ENCODE results near the gene ZNF330.

The ZNF330 gene

GRCh38 chr4:141192564-141192963 is 28.1 kb upstream of the ZNF330 start:
- no peak overlapping the region for H3K4me2 ChIP-seq (ENCODE audit: low read length)
- no peaks in the 10 kb centered on the region for H3K79me2 ChIP-seq (ENCODE audit: insufficient read depth, low read length)
- TF ChIP-seq CTCF (IDR thresholded peaks at IDR 0.05; ENCODE audit: low read length) (no peak), EZH2 (IDR thresholded peaks at IDR 0.05; ENCODE audit: borderline replicate concordance, low read length) (no peak)
- H2AFZ ChIP-seq (ENCODE audit: low read length): no peak overlapping the region
- no peaks in the 10 kb centered on the region for H3K4me1 ChIP-seq (ENCODE audit: insufficient read depth, low read length, severe bottlenecking)
- no peaks in the 10 kb centered on the region for H3K27me3 ChIP-seq (ENCODE audit: insufficient read depth, low read length)
- H3K27ac ChIP-seq (ENCODE audit: low read depth, low read length, poor library complexity, severe bottlenecking): no peak overlapping the region
- no peak overlapping the region for H3K4me3 ChIP-seq (ENCODE audit: low read depth, low read length, poor library complexity, severe bottlenecking)
- no peaks in the 10 kb centered on the region for H3K9me2 ChIP-seq (ENCODE audit: low read depth, low read length)
- no peaks in the 10 kb centered on the region for H3K36me3 ChIP-seq (ENCODE audit: insufficient read depth, low read length)
- H3K9ac ChIP-seq (ENCODE audit: low read length): no peak overlapping the region
- H4K20me1 ChIP-seq (ENCODE audit: insufficient read depth, low read length): no peaks in the 10 kb centered on the region
- H3K9me3 ChIP-seq (ENCODE audit: low read length): no peaks in the 10 kb centered on the region
- no peaks in the 10 kb centered on the region for H3F3A ChIP-seq (ENCODE audit: insufficient read depth, low read length)

- no peak overlapping the region for H2AFZ ChIP-seq (ENCODE audit: low read length)
- H3K9me3 ChIP-seq (ENCODE audit: low read length): no peaks in the 10 kb centered on the region
- TF ChIP-seq CTCF (IDR thresholded peaks at IDR 0.05; ENCODE audit: low read length): no peak
- TF ChIP-seq EZH2 (IDR thresholded peaks at IDR 0.05; ENCODE audit: borderline replicate concordance, low read length): no peak
- H3K27me3 ChIP-seq (ENCODE audit: insufficient read depth, low read length): no peaks in the 10 kb centered on the region
- H3K36me3 ChIP-seq (ENCODE audit: insufficient read depth, low read length): no peaks in the 10 kb centered on the region
- H4K20me1 ChIP-seq (ENCODE audit: insufficient read depth, low read length): no peaks in the 10 kb centered on the region
- no peak overlapping the region for H3K9ac ChIP-seq (ENCODE audit: low read length)
- H3K4me3 ChIP-seq (ENCODE audit: low read depth, low read length, poor library complexity, severe bottlenecking): no peak overlapping the region
- no peaks in the 10 kb centered on the region for H3K9me2 ChIP-seq (ENCODE audit: low read depth, low read length)
- H3K27ac ChIP-seq (ENCODE audit: low read depth, low read length, poor library complexity, severe bottlenecking): no peak overlapping the region
- H3K4me2 ChIP-seq (ENCODE audit: low read length): no peak overlapping the region
- H3K4me1 ChIP-seq (ENCODE audit: insufficient read depth, low read length, severe bottlenecking): no peaks in the 10 kb centered on the region
- no peaks in the 10 kb centered on the region for H3F3A ChIP-seq (ENCODE audit: insufficient read depth, low read length)
- H3K79me2 ChIP-seq (ENCODE audit: insufficient read depth, low read length): no peaks in the 10 kb centered on the region
These were observed 27.1 kb upstream of the ZNF330 start for GRCh38 chr4:141193516-141194034.

GRCh38 chr4:141195095-141195707 is 25.5 kb upstream of the ZNF330 start:
- Histone ChIP-seq H3F3A (ENCODE audit: insufficient read depth, low read length) (no peaks in the 10 kb centered on the region), H3K27me3 (ENCODE audit: insufficient read depth, low read length) (no peaks in the 10 kb centered on the region), H4K20me1 (ENCODE audit: insufficient read depth, low read length) (no peaks in the 10 kb centered on the region), H3K4me3 (ENCODE audit: low read depth, low read length, poor library complexity, severe bottlenecking) (no peak overlapping the region), H3K79me2 (ENCODE audit: insufficient read depth, low read length) (no peaks in the 10 kb centered on the region), H3K27ac (ENCODE audit: low read depth, low read length, poor library complexity, severe bottlenecking) (no peak overlapping the region), H3K9me2 (ENCODE audit: low read depth, low read length) (no peaks in the 10 kb centered on the region), H3K9ac (ENCODE audit: low read length) (no peak overlapping the region), H3K36me3 (ENCODE audit: insufficient read depth, low read length) (no peaks in the 10 kb centered on the region), H3K9me3 (ENCODE audit: low read length) (no peaks in the 10 kb centered on the region), H3K4me1 (ENCODE audit: insufficient read depth, low read length, severe bottlenecking) (no peaks in the 10 kb centered on the region), H3K4me2 (ENCODE audit: low read length) (no peak overlapping the region), H2AFZ (ENCODE audit: low read length) (no peak overlapping the region)
- TF ChIP-seq CTCF (IDR thresholded peaks at IDR 0.05; ENCODE audit: low read length) (no peak), EZH2 (IDR thresholded peaks at IDR 0.05; ENCODE audit: borderline replicate concordance, low read length) (no peak)

Measured in OCI-LY1 (cell line).